Measurements from ENCODE around the gene MYRIP.

DNA sequence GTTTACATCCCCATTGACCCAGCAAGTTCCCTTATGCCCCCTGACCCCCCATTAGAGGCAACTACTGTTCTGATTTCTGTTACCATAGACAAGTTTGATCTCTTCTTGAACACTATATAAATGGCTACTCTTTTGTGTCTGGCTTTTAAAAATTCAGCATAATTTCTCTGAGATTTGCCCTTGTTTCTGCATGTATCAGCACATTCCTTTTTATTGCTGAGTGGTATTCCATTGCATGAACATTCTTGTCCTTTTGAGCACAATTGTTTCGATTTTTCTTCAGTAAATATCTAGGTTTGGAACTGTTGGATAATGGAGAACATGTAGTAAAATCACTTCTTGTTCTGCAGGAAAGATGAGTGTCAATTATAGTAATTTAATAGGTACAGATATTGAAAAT, 49.1 kb upstream of the MYRIP start:
- TF ChIP-seq, protein P1, sequence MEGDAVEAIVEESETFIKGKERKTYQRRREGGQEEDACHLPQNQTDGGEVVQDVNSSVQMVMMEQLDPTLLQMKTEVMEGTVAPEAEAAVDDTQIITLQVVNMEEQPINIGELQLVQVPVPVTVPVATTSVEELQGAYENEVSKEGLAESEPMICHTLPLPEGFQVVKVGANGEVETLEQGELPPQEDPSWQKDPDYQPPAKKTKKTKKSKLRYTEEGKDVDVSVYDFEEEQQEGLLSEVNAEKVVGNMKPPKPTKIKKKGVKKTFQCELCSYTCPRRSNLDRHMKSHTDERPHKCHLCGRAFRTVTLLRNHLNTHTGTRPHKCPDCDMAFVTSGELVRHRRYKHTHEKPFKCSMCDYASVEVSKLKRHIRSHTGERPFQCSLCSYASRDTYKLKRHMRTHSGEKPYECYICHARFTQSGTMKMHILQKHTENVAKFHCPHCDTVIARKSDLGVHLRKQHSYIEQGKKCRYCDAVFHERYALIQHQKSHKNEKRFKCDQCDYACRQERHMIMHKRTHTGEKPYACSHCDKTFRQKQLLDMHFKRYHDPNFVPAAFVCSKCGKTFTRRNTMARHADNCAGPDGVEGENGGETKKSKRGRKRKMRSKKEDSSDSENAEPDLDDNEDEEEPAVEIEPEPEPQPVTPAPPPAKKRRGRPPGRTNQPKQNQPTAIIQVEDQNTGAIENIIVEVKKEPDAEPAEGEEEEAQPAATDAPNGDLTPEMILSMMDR (IDR thresholded peaks at IDR 0.05): no peak
- no peak for TF ChIP-seq POLR2AphosphoS5 (IDR thresholded peaks at IDR 0.05)
- no peak for TF ChIP-seq POLR2A (IDR thresholded peaks at IDR 0.05)
- no peak for TF ChIP-seq EP300 (IDR thresholded peaks at IDR 0.05)

Measured in suprapubic skin (tissue), 4 donors.